Loucy (cell line): ENCODE data around the gene FRG2.

Source experiments
- EZH2phosphoT487 ChIP-seq: fragments of 200-600 bp; IDR thresholded peaks from 2 replicates; pipeline ENCODE4 v1.6.1; 2018; ENCODE audit warnings: antibody characterized with exemption, mild to moderate bottlenecking, moderate library complexity, borderline replicate concordance
- TF ChIP-seq, protein P1 (sequence below): fragments of 200-600 bp; sonication (generic); conservative IDR thresholded peaks from 2 replicates; pipeline ENCODE4 v1.5.1; 2014; ENCODE audit warnings: mild to moderate bottlenecking, antibody characterized with exemption, low read length

DNA sequence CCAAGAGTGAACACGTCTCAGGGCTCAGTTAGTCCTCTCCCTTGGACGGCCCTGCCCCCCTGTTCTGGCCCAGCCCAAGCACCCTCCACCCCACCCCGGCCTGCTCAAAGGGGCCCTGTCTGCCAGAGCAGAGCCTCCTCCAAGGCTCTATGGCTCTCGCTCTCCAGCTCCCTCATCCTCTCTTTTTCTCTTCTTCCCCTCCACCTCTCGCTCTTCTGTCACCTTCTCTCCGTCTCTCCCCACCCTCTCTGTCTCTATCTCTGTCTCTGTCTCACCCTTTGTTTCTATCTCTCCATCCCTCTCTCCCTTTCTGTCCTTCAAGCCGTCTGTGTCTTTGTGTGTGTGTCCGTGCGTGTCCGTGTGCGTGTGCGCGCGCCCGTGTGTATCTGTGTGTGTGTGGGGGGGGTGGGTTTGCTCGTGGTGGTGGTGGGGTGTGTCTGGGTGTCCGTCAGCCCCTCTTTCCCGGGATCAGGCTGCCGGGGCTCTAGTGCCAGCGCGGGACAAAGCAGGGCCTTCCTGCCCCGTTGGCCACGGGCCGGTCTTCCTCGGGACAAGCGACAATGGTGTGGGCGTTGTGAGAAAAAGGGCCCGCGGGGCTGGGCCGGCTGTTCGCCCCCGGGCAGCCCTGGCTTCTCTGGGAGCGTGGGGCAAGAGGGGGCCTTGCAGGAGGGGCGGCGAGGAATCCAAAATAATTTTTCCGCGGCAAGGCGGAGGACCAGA lies 8.7 kb downstream of the FRG2 start:
- TF ChIP-seq, protein P1, sequence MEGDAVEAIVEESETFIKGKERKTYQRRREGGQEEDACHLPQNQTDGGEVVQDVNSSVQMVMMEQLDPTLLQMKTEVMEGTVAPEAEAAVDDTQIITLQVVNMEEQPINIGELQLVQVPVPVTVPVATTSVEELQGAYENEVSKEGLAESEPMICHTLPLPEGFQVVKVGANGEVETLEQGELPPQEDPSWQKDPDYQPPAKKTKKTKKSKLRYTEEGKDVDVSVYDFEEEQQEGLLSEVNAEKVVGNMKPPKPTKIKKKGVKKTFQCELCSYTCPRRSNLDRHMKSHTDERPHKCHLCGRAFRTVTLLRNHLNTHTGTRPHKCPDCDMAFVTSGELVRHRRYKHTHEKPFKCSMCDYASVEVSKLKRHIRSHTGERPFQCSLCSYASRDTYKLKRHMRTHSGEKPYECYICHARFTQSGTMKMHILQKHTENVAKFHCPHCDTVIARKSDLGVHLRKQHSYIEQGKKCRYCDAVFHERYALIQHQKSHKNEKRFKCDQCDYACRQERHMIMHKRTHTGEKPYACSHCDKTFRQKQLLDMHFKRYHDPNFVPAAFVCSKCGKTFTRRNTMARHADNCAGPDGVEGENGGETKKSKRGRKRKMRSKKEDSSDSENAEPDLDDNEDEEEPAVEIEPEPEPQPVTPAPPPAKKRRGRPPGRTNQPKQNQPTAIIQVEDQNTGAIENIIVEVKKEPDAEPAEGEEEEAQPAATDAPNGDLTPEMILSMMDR, result no peak
- no peak for TF ChIP-seq EZH2phosphoT487
